Neuronal stem cell (in vitro differentiated cells): ENCODE measurements around the gene SLC38A8.

Experiments used
- DNase-seq: peaks from one replicate; pipeline ENCODE4 v3.0.0-alpha.2; 2013; ENCODE audit warnings: low spot score
- H2AFZ ChIP-seq: one replicate; pipeline ENCODE4 v1.6.1; 2013; ENCODE audit warnings: mild to moderate bottlenecking, low read length, inconsistent platforms
- H2AK5ac ChIP-seq: 2 replicates; pipeline ENCODE4 v1.6.1; 2013; ENCODE audit warnings: low read depth, mild to moderate bottlenecking, inconsistent platforms, low read length, moderate library complexity, mixed read lengths
- H2BK120ac ChIP-seq: 2 replicates; pipeline ENCODE4 v1.6.1; 2013; ENCODE audit warnings: low read depth, mild to moderate bottlenecking, inconsistent platforms, low read length, moderate library complexity, mixed read lengths
- H2BK12ac ChIP-seq: one replicate; pipeline ENCODE4 v1.6.1; 2013; ENCODE audit warnings: low read length, inconsistent platforms
- H2BK15ac ChIP-seq: 2 replicates; pipeline ENCODE4 v1.6.1; 2013; ENCODE audit warnings: mild to moderate bottlenecking, low read length, inconsistent platforms, mixed read lengths
- H2BK5ac ChIP-seq: one replicate; pipeline ENCODE4 v1.6.1; 2013; ENCODE audit warnings: inconsistent platforms, mild to moderate bottlenecking, low read length, moderate library complexity
- H3K14ac ChIP-seq: one replicate; pipeline ENCODE4 v1.6.1; 2013; ENCODE audit warnings: low read length, inconsistent platforms
- H3K18ac ChIP-seq: 2 replicates; pipeline ENCODE4 v1.6.1; 2013; ENCODE audit warnings: low read length, inconsistent platforms
- H3K23ac ChIP-seq: 2 replicates; pipeline ENCODE4 v1.6.1; 2013; ENCODE audit warnings: low read depth, mild to moderate bottlenecking, mixed read lengths, low read length, inconsistent platforms; ENCODE audit not compliant: poor library complexity
- H3K27ac ChIP-seq: replicated peaks from 3 replicates; pipeline ENCODE4 v1.5.1; 2013; ENCODE audit warnings: low read length, inconsistent platforms
- H3K27me3 ChIP-seq, 3 experiments: 2 replicates each; pipeline ENCODE4 v1.6.1; 2013; ENCODE audit warnings: low read length in 3 of 3, mild to moderate bottlenecking in 2 of 3, inconsistent platforms in 1 of 3, low read depth in 1 of 3, mixed read lengths in 1 of 3, moderate library complexity in 1 of 3; ENCODE audit not compliant: control insufficient read depth in 3 of 3, insufficient read depth in 3 of 3
- H3K36me3 ChIP-seq, 2 donors: replicated peaks in 1 of 2; 2 replicates each; pipeline ENCODE4 v1.6.1; 2013; ENCODE audit warnings: low read length in 2 of 2; ENCODE audit not compliant: control insufficient read depth in 2 of 2, insufficient read depth in 2 of 2
- H3K4ac ChIP-seq: 2 replicates; pipeline ENCODE4 v1.6.1; 2013; ENCODE audit warnings: inconsistent platforms, mild to moderate bottlenecking, low read length, moderate library complexity
- H3K4me1 ChIP-seq, 2 donors: 1 replicate in 1 of 2; 2 replicates in 1 of 2; pipeline ENCODE4 v1.6.1; 2013; ENCODE audit warnings: low read length in 2 of 2, low read depth in 1 of 2; ENCODE audit not compliant: control insufficient read depth in 2 of 2, insufficient read depth in 1 of 2
- H3K4me2 ChIP-seq: one replicate; pipeline ENCODE4 v1.6.1; 2013; ENCODE audit warnings: mild to moderate bottlenecking, low read length, inconsistent platforms; ENCODE audit not compliant: insufficient read depth, poor library complexity, severe bottlenecking
- H3K4me3 ChIP-seq, 2 donors: 2 replicates each; pipeline ENCODE4 v1.5.1; 2013; ENCODE audit warnings: low read length in 2 of 2, mild to moderate bottlenecking in 2 of 2, inconsistent platforms in 1 of 2, moderate library complexity in 1 of 2
- H3K79me1 ChIP-seq: one replicate; pipeline ENCODE4 v1.6.1; 2013; ENCODE audit warnings: low read depth, mild to moderate bottlenecking, inconsistent platforms, low read length, moderate library complexity
- H3K9ac ChIP-seq: one replicate; pipeline ENCODE4 v1.6.1; 2013; ENCODE audit warnings: mild to moderate bottlenecking, low read depth, low read length, inconsistent platforms; ENCODE audit not compliant: poor library complexity
- H3K9me3 ChIP-seq, 2 donors: replicated peaks in 1 of 2; 2 replicates each; pipeline versions ENCODE3 to v1.6.1; 2013; ENCODE audit warnings: low read length in 2 of 2, mild to moderate bottlenecking in 2 of 2, inconsistent platforms in 1 of 2, low read depth in 1 of 2, mixed read lengths in 1 of 2, moderate library complexity in 1 of 2; ENCODE audit not compliant: control insufficient read depth in 2 of 2, insufficient read depth in 1 of 2
- H4K8ac ChIP-seq: one replicate; pipeline ENCODE4 v1.6.1; 2013; ENCODE audit warnings: low read depth, mild to moderate bottlenecking, inconsistent platforms, low read length, moderate library complexity
- H4K91ac ChIP-seq: one replicate; pipeline ENCODE4 v1.6.1; 2013; ENCODE audit warnings: low read length, low read depth, mild to moderate bottlenecking, inconsistent platforms; ENCODE audit not compliant: poor library complexity
- WGBS, 2 donors: extraction: QIAGEN DNeasy Blood & Tissue Kit; methylation state at CpG; one replicate each; pipeline ENCODE4 v1.1.7; 2013; ENCODE audit warnings: missing lambda C conversion rate in 2 of 2, mixed read lengths in 1 of 2; ENCODE audit not compliant: insufficient read length in 2 of 2, insufficient replicate concordance in 1 of 2; ENCODE audit errors: extremely low coverage in 2 of 2; 5-methylcytosine and 5-hydroxymethylcytosine counted together

The SLC38A8 gene

GRCh38 chr16:83990492-83990891 is 52.1 kb downstream of the SLC38A8 start:
- no peak overlapping the region for H2BK15ac ChIP-seq
- H3K27ac ChIP-seq, result no peak overlapping the region
- H3K9ac ChIP-seq, result no peak overlapping the region
- no peak overlapping the region for H2BK5ac ChIP-seq
- H3K79me1 ChIP-seq, result peaks cover 2% of the 10 kb centered on the region
- H3K18ac ChIP-seq, result no peak overlapping the region
- H2AK5ac ChIP-seq, result peak overlapping the region; percentile 3
- H2BK120ac ChIP-seq, result no peak overlapping the region
- H4K8ac ChIP-seq, result no peak overlapping the region
- peaks cover 2 to 23% of the 10 kb centered on the region in 2 donors for H3K36me3 ChIP-seq
- H3K4me3 ChIP-seq, result no peak overlapping the region
- H2BK12ac ChIP-seq, result no peak overlapping the region
- H3K27me3 ChIP-seq, result no peaks in the 10 kb centered on the region
- DNase-seq, result no peak
- peaks cover 0 to 7% of the 10 kb centered on the region in 2 donors for H3K9me3 ChIP-seq
- H3K14ac ChIP-seq, result no peak overlapping the region
- no peak overlapping the region for H3K4ac ChIP-seq
- WGBS, 2 donors, result no CpG with 5 or more reads among the region's 11 CpGs
- H2AFZ ChIP-seq, result peak overlapping the region; percentile 81
- H4K91ac ChIP-seq, result no peak overlapping the region
- no peak overlapping the region for H3K23ac ChIP-seq
- peaks cover 16 to 46% of the 10 kb centered on the region in 2 donors for H3K4me1 ChIP-seq
- no peak overlapping the region for H3K4me2 ChIP-seq

GRCh38 chr16:83989300-83989699 is 53.3 kb downstream of the SLC38A8 start:
- Histone ChIP-seq H2BK5ac (no peak overlapping the region), H3K79me1 (peaks cover 2% of the 10 kb centered on the region), H4K91ac (no peak overlapping the region), H3K27ac (no peak overlapping the region), H3K27me3 (no peaks in the 10 kb centered on the region), H2BK120ac (no peak overlapping the region), H3K36me3 (peaks cover 2 to 21% of the 10 kb centered on the region in 2 donors), H2AFZ (peak overlapping the region; percentile 81), H3K14ac (no peak overlapping the region), H4K8ac (no peak overlapping the region), H3K4ac (no peak overlapping the region), H3K23ac (no peak overlapping the region), H3K9me3 (peaks cover 0 to 7% of the 10 kb centered on the region in 2 donors), H2BK12ac (no peak overlapping the region), H2BK15ac (no peak overlapping the region), H3K4me2 (no peak overlapping the region), H3K4me1 (peaks cover 5 to 36% of the 10 kb centered on the region in 2 donors), H3K4me3 (no peak overlapping the region), H2AK5ac (no peak overlapping the region), H3K18ac (no peak overlapping the region), H3K9ac (no peak overlapping the region)
- no CpG with 5 or more reads among the region's 8 CpGs for WGBS, 2 donors
- DNase-seq, result no peak

GRCh38 chr16:83983491-83983890 is 59.1 kb downstream of the SLC38A8 start:
- H3K9ac ChIP-seq, result no peak overlapping the region
- H3K4me3 ChIP-seq, result no peak overlapping the region
- H3K4ac ChIP-seq, result no peak overlapping the region
- H3K4me1 ChIP-seq, result peaks cover 0 to 3% of the 10 kb centered on the region in 2 donors
- no peak overlapping the region for H2AFZ ChIP-seq
- peaks cover 7 to 48% of the 10 kb centered on the region in 2 donors for H3K36me3 ChIP-seq
- no peak for DNase-seq
- H2BK5ac ChIP-seq, result no peak overlapping the region
- H4K8ac ChIP-seq, result no peak overlapping the region
- H3K23ac ChIP-seq, result no peak overlapping the region
- H3K27ac ChIP-seq, result no peak overlapping the region
- no peak overlapping the region for H2BK120ac ChIP-seq
- no peaks in the 10 kb centered on the region for H3K27me3 ChIP-seq
- no peak overlapping the region for H3K14ac ChIP-seq
- H2AK5ac ChIP-seq, result no peak overlapping the region
- H4K91ac ChIP-seq, result no peak overlapping the region
- no peak overlapping the region for H2BK12ac ChIP-seq
- H3K79me1 ChIP-seq, result no peaks in the 10 kb centered on the region
- no peak overlapping the region for H3K18ac ChIP-seq
- H3K4me2 ChIP-seq, result no peak overlapping the region
- no peak overlapping the region for H2BK15ac ChIP-seq
- WGBS, 2 donors, result no CpG with 5 or more reads among the region's 4 CpGs
- H3K9me3 ChIP-seq, result peaks cover 11 to 37% of the 10 kb centered on the region in 2 donors

DNA sequence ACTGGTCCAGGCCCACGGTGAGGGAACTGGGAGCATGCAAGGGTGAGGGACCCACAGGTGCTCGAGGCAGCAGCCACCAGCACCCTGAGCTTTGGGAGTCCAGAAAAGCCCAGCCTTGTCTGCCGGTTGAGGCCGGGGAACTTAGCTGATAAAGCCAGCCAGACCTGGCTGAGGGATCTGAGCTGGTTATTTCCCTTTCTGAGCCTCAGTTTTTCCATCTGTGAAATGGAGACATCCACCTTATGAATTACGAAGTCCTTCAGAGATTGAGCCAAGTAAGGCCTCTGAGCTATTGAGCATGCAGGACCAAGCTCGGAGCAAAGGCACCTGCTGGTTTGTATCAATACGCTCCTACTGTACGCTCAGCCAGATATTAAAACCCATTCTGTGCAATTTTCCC is 60.8 kb downstream of the SLC38A8 start:
- no peak overlapping the region for H2BK120ac ChIP-seq
- H3K79me1 ChIP-seq, result no peaks in the 10 kb centered on the region
- no peak overlapping the region for H2BK12ac ChIP-seq
- peaks cover 0 to 3% of the 10 kb centered on the region in 2 donors for H3K4me1 ChIP-seq
- no peak overlapping the region for H2AK5ac ChIP-seq
- no peak overlapping the region for H3K23ac ChIP-seq
- H3K4me2 ChIP-seq, result no peak overlapping the region
- no CpG with 5 or more reads among the region's 8 CpGs for WGBS, 2 donors
- peaks cover 15 to 53% of the 10 kb centered on the region in 2 donors for H3K9me3 ChIP-seq
- H2AFZ ChIP-seq, result no peak overlapping the region
- no peak overlapping the region for H3K27ac ChIP-seq
- no peak overlapping the region for H2BK15ac ChIP-seq
- H4K8ac ChIP-seq, result no peak overlapping the region
- no peak overlapping the region for H3K14ac ChIP-seq
- no peak overlapping the region for H3K9ac ChIP-seq
- no peak overlapping the region for H3K4ac ChIP-seq
- no peaks in the 10 kb centered on the region for H3K27me3 ChIP-seq
- no peak overlapping the region for H2BK5ac ChIP-seq
- no peak overlapping the region for H4K91ac ChIP-seq
- H3K18ac ChIP-seq, result no peak overlapping the region
- H3K36me3 ChIP-seq, result peaks cover 7 to 55% of the 10 kb centered on the region in 2 donors
- H3K4me3 ChIP-seq, result no peak overlapping the region
- no peak for DNase-seq
